Gastroesophageal sphincter (tissue), 3 donors: Measurements from ENCODE around the gene KLHDC2.

ENCODE experiments used
- EP300 ChIP-seq: sonication (generic); formaldehyde crosslinking; IDR thresholded peaks from one replicate; pipeline ENCODE4 v1.6.1; 2017; ENCODE audit warnings: antibody characterized with exemption, mild to moderate bottlenecking
- POLR2A ChIP-seq, 2 donors: fragments of 450-650 bp; IDR thresholded peaks; one replicate each; pipeline ENCODE4 v1.6.1; 2017; ENCODE audit warnings: antibody characterized with exemption in 2 of 2, mild to moderate bottlenecking in 2 of 2, moderate library complexity in 1 of 2
- POLR2AphosphoS5 ChIP-seq: sonication (generic); formaldehyde crosslinking; IDR thresholded peaks from one replicate; pipeline ENCODE4 v1.6.1; 2017; ENCODE audit warnings: antibody characterized with exemption
- TF ChIP-seq, protein P1 (sequence below), 4 experiments: fragments of 200-600 bp in 2 of 4; fragments of 450-650 bp in 2 of 4; sonication (generic) in 1 of 4; IDR thresholded peaks; one replicate each; pipeline ENCODE4 v1.5.1; 2017 to 2019; ENCODE audit warnings: antibody characterized with exemption in 4 of 4, mild to moderate bottlenecking in 2 of 4, moderate library complexity in 2 of 4

DNA sequence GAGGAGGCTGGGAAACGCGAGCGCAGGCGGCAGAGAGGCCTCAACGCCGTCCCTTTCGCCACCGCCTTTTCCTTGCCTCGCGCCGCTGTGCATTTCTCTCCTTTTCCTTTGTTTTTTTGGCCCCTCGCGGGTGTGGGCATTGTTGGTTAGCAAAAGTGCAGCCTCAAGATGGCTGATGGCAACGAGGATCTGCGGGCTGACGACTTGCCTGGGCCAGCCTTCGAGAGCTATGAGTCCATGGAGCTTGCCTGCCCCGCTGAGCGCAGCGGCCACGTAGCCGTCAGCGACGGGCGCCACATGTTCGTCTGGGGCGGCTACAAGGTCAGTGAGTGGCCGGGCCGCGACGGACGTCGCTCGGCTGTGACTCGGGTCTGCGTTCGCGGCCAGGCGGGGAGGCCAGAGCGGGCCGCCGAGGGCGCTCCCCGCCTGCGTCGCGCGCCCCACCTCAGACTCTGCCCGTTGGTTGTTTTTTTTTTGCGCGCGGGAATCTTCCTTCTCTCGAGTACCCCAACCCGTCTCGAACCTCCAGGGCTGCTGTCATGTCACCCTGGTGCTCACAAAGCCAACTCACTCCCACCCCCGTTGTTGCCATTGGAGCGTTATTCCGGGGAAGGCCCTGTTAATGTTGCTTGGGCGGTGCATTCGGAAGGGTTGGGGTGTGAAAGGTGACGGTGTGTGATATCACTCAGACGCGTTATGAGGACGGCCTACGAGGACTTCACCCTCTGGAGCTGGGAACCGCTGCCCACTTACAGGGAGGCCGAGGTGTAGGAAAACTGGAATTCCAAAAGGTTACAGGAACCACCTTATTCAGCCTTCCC, 558 bp downstream of the KLHDC2 start:
- TF ChIP-seq EP300 (no peak), POLR2A (IDR thresholded peaks at IDR 0.05) (no peak), POLR2AphosphoS5 (no peak)
- TF ChIP-seq, protein P1, sequence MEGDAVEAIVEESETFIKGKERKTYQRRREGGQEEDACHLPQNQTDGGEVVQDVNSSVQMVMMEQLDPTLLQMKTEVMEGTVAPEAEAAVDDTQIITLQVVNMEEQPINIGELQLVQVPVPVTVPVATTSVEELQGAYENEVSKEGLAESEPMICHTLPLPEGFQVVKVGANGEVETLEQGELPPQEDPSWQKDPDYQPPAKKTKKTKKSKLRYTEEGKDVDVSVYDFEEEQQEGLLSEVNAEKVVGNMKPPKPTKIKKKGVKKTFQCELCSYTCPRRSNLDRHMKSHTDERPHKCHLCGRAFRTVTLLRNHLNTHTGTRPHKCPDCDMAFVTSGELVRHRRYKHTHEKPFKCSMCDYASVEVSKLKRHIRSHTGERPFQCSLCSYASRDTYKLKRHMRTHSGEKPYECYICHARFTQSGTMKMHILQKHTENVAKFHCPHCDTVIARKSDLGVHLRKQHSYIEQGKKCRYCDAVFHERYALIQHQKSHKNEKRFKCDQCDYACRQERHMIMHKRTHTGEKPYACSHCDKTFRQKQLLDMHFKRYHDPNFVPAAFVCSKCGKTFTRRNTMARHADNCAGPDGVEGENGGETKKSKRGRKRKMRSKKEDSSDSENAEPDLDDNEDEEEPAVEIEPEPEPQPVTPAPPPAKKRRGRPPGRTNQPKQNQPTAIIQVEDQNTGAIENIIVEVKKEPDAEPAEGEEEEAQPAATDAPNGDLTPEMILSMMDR (IDR thresholded peaks at IDR 0.05) = no peak
